H1 (cell line): ENCODE results near the gene BCAS3.
"Not testable (repeated sequence)": the region's sequence is repeated elsewhere in the genome, so short reads cannot be mapped to it uniquely, and the experiment has no call there.

Source experiments
- BCL11A ChIP-seq, 2 experiments: IDR thresholded peaks; one replicate each; pipeline ENCODE4 v1.6.1; 2011; ENCODE audit warnings: low read depth in 2 of 2, low read length in 2 of 2, mild to moderate bottlenecking in 2 of 2
- EZH2 ChIP-seq: fragments of 200-600 bp; sonication (generic); IDR thresholded peaks from 2 replicates; pipeline ENCODE4 v1.7.1; 2012; ENCODE audit warnings: low read depth, mild to moderate bottlenecking, moderate library complexity, low read length, inconsistent platforms; ENCODE audit not compliant: severe bottlenecking
- HDAC6 ChIP-seq: IDR thresholded peaks from one replicate; pipeline ENCODE4 v1.7.1; 2012; ENCODE audit warnings: low read depth, mild to moderate bottlenecking, inconsistent platforms, low read length, moderate library complexity
- JUND ChIP-seq: IDR thresholded peaks from 2 replicates; pipeline ENCODE4 v1.6.1; 2011; ENCODE audit warnings: mild to moderate bottlenecking, improper control_type of control experiment, low read length
- POLR2A ChIP-seq, 2 experiments: IDR thresholded peaks; 1 replicate in 1 of 2; 2 replicates in 1 of 2; pipeline ENCODE4 v1.6.1; 2011; ENCODE audit warnings: low read depth in 2 of 2, low read length in 2 of 2, mild to moderate bottlenecking in 2 of 2; ENCODE audit errors: control extremely low read depth in 1 of 2
- POLR2AphosphoS5 ChIP-seq: IDR thresholded peaks from 2 replicates; pipeline ENCODE4 v1.6.1; 2011; ENCODE audit warnings: low read depth, low read length
- SUZ12 ChIP-seq: fragments of 200-600 bp; sonication (generic); IDR thresholded peaks from 2 replicates; pipeline ENCODE4 v1.6.1; 2012; ENCODE audit warnings: mild to moderate bottlenecking, inconsistent platforms, low read length, moderate library complexity, mixed read lengths
- TF ChIP-seq, protein P1 (sequence below), 3 experiments: IDR thresholded peaks; 1 replicate in 2 of 3; 2 replicates in 1 of 3; pipeline versions ENCODE4 v1.5.1 to v1.6.1; 2011; ENCODE audit warnings: low read length in 3 of 3, mild to moderate bottlenecking in 3 of 3, inconsistent platforms in 2 of 3, low read depth in 1 of 3, moderate library complexity in 1 of 3; ENCODE audit not compliant: insufficient read depth in 1 of 3; ENCODE audit errors: control extremely low read depth in 1 of 3

DNA sequence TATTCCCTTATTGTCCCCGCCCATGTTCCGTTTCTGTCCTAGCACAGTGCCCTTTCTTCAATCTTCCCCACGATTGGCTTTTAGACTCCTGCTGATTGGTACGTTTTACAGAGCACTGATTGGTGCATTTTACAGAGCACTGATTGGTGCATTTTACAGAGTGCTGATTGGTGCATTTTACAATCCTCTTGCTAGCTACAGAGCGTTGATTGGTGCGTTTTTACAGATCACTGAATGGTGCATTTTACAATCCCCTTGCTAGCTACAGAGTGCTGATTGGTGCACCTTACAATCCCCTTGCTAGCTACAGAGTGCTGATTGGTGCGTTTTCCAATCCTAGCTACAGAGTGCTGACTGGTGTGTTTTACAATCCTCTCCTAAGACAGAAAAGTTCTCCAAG is 3.0 kb upstream of the BCAS3 start:
- not testable (repeated sequence) for TF ChIP-seq HDAC6; POLR2A (IDR thresholded peaks at IDR 0.05; ENCODE audit: control extremely low read depth in 1 of 2, low read depth in 2 of 2, low read length in 2 of 2); EZH2; BCL11A (IDR thresholded peaks at IDR 0.05; ENCODE audit: low read depth in 2 of 2, low read length in 2 of 2); JUND; SUZ12; POLR2AphosphoS5
- TF ChIP-seq, protein P1, sequence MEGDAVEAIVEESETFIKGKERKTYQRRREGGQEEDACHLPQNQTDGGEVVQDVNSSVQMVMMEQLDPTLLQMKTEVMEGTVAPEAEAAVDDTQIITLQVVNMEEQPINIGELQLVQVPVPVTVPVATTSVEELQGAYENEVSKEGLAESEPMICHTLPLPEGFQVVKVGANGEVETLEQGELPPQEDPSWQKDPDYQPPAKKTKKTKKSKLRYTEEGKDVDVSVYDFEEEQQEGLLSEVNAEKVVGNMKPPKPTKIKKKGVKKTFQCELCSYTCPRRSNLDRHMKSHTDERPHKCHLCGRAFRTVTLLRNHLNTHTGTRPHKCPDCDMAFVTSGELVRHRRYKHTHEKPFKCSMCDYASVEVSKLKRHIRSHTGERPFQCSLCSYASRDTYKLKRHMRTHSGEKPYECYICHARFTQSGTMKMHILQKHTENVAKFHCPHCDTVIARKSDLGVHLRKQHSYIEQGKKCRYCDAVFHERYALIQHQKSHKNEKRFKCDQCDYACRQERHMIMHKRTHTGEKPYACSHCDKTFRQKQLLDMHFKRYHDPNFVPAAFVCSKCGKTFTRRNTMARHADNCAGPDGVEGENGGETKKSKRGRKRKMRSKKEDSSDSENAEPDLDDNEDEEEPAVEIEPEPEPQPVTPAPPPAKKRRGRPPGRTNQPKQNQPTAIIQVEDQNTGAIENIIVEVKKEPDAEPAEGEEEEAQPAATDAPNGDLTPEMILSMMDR (IDR thresholded peaks at IDR 0.05; ENCODE audit: control extremely low read depth in 1 of 3, insufficient read depth in 1 of 3, low read depth in 1 of 3, low read length in 3 of 3): not testable (repeated sequence)
